Measurements from ENCODE around the gene FOXN4.

DNA sequence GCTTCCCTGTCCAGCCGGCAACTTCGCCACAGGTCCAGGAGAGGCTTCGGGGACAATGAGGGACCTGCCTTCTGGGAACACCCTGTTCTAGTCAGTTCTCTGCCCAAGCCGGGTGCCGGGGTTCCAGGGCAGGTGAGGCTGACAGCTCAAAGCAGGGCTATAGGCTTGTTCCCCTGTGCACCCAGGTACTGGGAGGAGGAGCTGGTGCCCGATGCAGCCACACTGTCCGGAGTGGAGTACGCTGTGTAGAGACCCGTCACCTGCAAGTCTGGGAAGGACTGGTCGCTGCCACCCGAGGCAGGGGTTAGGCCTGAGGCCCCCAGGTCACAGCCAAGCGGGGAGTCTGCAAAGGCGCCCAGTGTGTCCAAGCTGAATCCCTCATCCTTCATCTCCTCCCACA is 29.6 kb downstream of the FOXN4 start:
- TF ChIP-seq CTCF (IDR thresholded peaks at IDR 0.05 in 2 of 3, conservative IDR thresholded peaks at IDR 0.05 in 1 of 3; ENCODE audit: borderline replicate concordance in 1 of 3, insufficient read depth in 1 of 3, low read depth in 2 of 3, low read length in 2 of 3) (no peak), SIN3A (IDR thresholded peaks at IDR 0.05; ENCODE audit: low read depth) (no peak)
- TF ChIP-seq, protein P1, sequence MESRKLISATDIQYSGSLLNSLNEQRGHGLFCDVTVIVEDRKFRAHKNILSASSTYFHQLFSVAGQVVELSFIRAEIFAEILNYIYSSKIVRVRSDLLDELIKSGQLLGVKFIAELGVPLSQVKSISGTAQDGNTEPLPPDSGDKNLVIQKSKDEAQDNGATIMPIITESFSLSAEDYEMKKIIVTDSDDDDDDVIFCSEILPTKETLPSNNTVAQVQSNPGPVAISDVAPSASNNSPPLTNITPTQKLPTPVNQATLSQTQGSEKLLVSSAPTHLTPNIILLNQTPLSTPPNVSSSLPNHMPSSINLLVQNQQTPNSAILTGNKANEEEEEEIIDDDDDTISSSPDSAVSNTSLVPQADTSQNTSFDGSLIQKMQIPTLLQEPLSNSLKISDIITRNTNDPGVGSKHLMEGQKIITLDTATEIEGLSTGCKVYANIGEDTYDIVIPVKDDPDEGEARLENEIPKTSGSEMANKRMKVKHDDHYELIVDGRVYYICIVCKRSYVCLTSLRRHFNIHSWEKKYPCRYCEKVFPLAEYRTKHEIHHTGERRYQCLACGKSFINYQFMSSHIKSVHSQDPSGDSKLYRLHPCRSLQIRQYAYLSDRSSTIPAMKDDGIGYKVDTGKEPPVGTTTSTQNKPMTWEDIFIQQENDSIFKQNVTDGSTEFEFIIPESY (IDR thresholded peaks at IDR 0.05; ENCODE audit: extremely low read depth, insufficient replicate concordance, low read length), result no peak

Data from HCT116 (cell line).